Effector memory CD8-positive, alpha-beta T cell (primary cell): ENCODE data around the gene TBXA2R.
"Not testable (repeated sequence)": the region's sequence is repeated elsewhere in the genome, so short reads cannot be mapped to it uniquely, and the experiment has no call there.

ENCODE experiments used
- ATAC-seq: fragments of 150-1000 bp; cut with Tn5 transposase; replicated peaks from 2 replicates; pipeline ENCODE4 v1.10.0; 2021; ENCODE audit warnings: mild to moderate bottlenecking, moderate library complexity
- DNase-seq, 3 experiments: peaks; one replicate each; pipeline ENCODE4 v3.0.0; 2021
- H3K27ac Mint-ChIP-seq, 2 donors: one replicate each; pipeline ENCODE4 v1.8.0; 2022; ENCODE audit warnings: mild to moderate bottlenecking in 2 of 2, mixed read lengths in 2 of 2, moderate library complexity in 2 of 2
- H3K27me3 Mint-ChIP-seq, 2 donors: one replicate each; pipeline ENCODE4 v1.8.0; 2022; ENCODE audit warnings: mixed read lengths in 2 of 2
- H3K36me3 Mint-ChIP-seq: one replicate; pipeline ENCODE4 v1.8.0; 2022; ENCODE audit warnings: mild to moderate bottlenecking, moderate library complexity, mixed read lengths; ENCODE audit not compliant: insufficient read depth
- H3K4me1 Mint-ChIP-seq, 2 donors: one replicate each; pipeline ENCODE4 v1.8.0; 2022; ENCODE audit warnings: low read depth in 2 of 2, mixed read lengths in 2 of 2
- H3K4me3 Mint-ChIP-seq, 2 donors: one replicate each; pipeline ENCODE4 v1.8.0; 2022; ENCODE audit warnings: mild to moderate bottlenecking in 2 of 2, mixed read lengths in 2 of 2, moderate library complexity in 2 of 2
- H3K9me3 Mint-ChIP-seq, 2 donors: one replicate each; pipeline ENCODE4 v1.8.0; 2022; ENCODE audit warnings: mixed read lengths in 2 of 2

Gene TBXA2R

DNA sequence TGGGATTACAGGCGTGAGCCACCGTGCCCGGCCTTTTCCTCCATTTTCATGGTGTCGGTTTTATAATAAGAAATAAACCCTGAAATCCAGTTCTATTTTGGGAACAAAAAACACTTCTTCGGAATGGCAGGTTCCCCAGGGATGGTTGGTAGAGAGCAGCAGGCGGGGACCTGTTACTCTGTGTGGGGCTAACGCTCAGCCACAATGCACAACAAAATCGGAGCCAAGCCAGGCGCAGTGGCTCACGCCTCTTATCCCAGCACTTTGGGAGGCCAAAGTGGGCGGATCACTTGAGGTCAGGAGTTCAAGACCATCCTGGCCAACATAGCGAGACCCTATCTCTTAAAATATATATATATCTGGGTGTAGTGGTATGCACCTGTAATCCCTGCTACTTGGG, 5.7 kb downstream of the TBXA2R start:
- Mint-ChIP-seq H3K27ac (no peak overlapping the region), H3K4me1 (no peaks in the 10 kb centered on the region), H3K9me3 (no peaks in the 10 kb centered on the region), H3K36me3 (peaks cover 4% of the 10 kb centered on the region), H3K27me3 (no peaks in the 10 kb centered on the region), H3K4me3 (no peak overlapping the region)
- DNase-seq (no peak), ATAC-seq (no peak)

DNA sequence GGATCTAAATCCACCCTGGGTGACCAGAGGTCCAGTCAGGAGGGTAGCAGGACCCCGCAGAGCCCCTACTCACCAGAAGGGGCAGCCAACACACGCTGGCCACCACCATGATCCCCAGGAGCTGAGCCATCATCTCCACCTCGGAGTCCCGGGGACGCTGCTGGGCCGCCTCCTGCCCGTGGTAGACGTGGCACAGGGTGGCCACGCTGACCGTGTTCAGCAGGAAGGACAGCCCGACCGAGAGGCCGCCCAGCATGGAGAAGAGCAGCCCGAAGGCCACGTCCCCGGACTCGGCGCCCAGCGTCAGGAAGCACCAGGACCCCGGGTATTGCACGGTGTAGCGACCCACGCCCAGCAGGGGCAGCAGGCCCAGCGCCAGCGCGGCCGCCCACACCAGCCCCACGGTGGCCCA, 6.9 kb downstream of the TBXA2R start:
- H3K4me1 Mint-ChIP-seq: no peaks in the 10 kb centered on the region
- ATAC-seq: no peak
- peaks cover 4% of the 10 kb centered on the region for H3K36me3 Mint-ChIP-seq
- no peak overlapping the region for H3K27ac Mint-ChIP-seq
- no peaks in the 10 kb centered on the region for H3K9me3 Mint-ChIP-seq
- no peak for DNase-seq
- no peak overlapping the region for H3K4me3 Mint-ChIP-seq
- no peaks in the 10 kb centered on the region for H3K27me3 Mint-ChIP-seq

DNA sequence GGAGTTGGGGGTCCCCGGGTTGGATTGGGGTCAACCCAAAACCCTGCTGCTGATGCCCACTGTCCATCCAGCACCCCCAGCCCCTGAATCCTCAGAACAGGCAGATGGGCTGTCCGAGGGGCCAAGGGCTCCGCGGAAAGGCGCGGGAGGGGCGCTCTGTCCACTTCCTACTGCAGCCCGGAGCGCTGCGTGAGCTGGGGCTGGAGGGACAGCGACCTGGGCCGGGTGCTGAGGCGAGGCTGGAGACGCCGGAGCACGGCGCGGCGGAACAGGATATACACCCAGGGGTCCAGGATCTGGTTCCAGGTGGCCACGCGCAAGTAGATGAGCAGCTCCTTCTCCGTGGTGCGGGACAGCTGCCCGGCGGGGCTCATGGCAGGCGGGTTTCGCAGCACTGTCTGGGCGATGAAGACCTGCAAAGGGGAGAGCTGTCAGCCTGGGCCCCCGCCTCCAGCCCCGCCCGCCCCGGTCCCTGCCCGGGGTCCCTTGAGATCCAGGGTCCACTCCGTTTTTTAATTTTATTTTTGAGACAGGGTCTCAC, 11.1 kb downstream of the TBXA2R start:
- Mint-ChIP-seq H3K4me1 (no peaks in the 10 kb centered on the region), H3K27me3 (no peaks in the 10 kb centered on the region), H3K27ac (no peak overlapping the region), H3K9me3 (no peaks in the 10 kb centered on the region), H3K36me3 (no peaks in the 10 kb centered on the region), H3K4me3 (no peak overlapping the region)
- no peak for DNase-seq
- ATAC-seq: no peak

DNA sequence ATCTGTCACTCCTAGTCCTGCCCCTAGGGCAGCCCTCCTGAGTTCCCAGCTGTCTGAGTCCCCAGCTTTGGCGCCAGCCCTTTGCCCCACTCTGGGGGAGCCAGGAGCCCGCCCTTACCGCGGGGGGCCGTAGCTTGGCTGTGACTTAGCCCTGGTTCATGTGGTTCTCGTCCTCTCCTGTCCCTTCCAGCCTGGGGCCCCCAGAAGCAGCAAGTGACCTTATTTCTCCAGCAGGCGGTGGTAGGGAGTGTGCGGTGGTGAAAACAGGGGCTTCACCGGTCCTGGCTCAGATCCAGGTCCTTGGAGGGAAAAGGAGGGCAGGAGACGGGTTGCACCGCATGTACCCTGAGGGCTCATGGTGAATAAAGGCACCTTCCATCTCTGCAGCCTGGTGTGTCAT, 13.5 kb downstream of the TBXA2R start:
- no peaks in the 10 kb centered on the region for H3K36me3 Mint-ChIP-seq
- H3K4me1 Mint-ChIP-seq: no peaks in the 10 kb centered on the region
- H3K27ac Mint-ChIP-seq: no peak overlapping the region
- ATAC-seq (no peak), DNase-seq (no peak)
- H3K4me3 Mint-ChIP-seq: no peak overlapping the region
- H3K9me3 Mint-ChIP-seq: no peaks in the 10 kb centered on the region
- no peaks in the 10 kb centered on the region for H3K27me3 Mint-ChIP-seq

DNA sequence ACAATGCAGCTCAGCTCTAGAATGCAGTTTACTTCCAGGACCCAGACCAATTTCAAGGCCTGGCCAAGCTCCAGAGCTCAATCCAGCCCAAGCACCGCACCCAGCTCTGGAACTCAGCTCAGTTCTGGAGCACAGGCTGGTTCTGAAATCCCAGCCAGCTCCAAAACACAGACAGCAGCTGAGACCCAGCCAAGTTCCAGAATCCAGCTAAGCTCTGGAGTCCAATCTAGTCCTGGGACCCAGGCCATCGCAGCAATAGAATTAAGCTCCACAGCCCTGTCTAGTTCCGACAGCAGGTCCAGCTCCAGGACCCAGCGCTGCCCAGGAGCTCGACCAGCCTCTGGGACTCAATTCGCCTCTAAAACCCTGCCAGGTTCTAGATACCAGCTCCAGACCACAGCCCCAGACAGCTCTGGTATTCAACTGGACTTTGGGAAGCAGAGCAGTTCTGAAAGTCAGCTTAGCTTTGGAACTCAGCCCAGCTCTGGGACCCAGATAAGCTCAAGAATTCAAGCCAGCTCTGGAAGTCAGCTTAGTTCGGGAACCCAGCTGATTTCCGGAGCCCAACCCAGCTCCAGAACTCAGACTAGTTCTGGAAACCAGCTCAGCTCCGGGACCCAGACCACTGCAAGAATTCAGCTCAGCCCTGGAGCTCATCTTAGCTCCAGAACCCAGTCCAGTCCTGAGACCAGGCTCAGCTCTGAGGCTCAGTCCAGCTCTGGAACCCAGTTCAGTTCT, 14.6 kb downstream of the TBXA2R start:
- Mint-ChIP-seq H3K36me3 (no peaks in the 10 kb centered on the region), H3K4me3 (no peak overlapping the region), H3K9me3 (no peaks in the 10 kb centered on the region), H3K4me1 (no peaks in the 10 kb centered on the region), H3K27ac (no peak overlapping the region), H3K27me3 (no peaks in the 10 kb centered on the region)
- DNase-seq (no peak), ATAC-seq (no peak)

DNA sequence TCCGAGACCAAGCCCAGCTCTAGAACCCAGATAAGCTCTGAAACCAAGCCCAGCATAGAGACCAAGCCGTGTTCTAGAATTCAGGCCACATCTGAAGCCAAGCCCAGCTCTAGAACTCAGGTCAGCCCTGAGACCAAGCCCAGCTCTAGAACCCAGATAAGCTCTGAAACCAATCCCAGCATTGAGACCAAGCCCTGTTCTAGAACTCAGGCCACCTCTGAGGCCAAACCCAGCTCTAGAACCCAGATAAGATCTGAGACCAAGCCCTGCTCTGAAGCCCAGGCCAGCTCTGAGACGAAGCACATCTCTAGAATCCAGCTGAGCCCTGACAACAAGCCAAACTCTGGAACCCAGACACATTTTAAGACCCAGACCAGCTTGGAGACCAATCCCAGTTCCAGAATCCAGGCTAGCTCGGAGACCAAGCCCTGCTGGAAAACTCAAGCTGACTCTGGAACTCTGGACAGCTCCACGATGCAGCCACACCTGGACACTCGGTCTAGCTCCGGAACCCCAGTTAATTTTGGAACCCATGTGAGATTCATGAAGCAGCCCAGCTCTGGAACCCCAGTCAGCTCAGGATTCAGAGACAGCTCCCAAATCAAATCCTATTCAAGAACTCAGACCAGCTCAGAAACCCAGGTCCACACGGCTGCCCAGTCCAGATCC, 15.6 kb downstream of the TBXA2R start:
- peaks cover 0 to 1% of the 10 kb centered on the region in 2 donors for H3K4me1 Mint-ChIP-seq
- no peak overlapping the region for H3K4me3 Mint-ChIP-seq
- no peak overlapping the region for H3K27ac Mint-ChIP-seq
- DNase-seq: no peak
- ATAC-seq: no peak
- no peaks in the 10 kb centered on the region for H3K36me3 Mint-ChIP-seq
- H3K9me3 Mint-ChIP-seq: no peaks in the 10 kb centered on the region
- H3K27me3 Mint-ChIP-seq: no peaks in the 10 kb centered on the region

DNA sequence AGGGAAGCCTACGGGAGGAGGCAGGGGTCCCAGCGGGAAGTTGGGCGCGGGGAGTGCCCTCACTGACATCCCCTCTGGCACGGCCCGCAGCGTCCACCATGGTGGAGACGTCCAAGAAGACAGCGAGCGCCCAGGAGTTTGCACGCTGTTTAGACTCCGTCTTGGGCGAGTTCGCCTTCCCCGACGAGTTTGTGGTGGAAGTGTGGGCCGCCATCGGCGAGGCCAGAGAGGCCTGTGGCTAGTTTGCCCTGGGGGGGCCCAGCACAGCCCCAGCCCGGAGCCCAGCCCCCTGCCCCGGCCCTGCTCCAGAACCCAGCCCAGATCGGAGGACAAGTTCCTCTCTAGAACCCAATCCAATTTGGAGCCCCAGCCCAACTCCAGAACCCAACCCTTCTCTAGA, 16.7 kb downstream of the TBXA2R start:
- no peaks in the 10 kb centered on the region for H3K36me3 Mint-ChIP-seq
- no peaks in the 10 kb centered on the region for H3K9me3 Mint-ChIP-seq
- ATAC-seq (no peak), DNase-seq (no peak)
- no peaks in the 10 kb centered on the region for H3K27me3 Mint-ChIP-seq
- no peak overlapping the region for H3K4me3 Mint-ChIP-seq
- no peak overlapping the region for H3K27ac Mint-ChIP-seq
- peaks cover 0 to 4% of the 10 kb centered on the region in 2 donors for H3K4me1 Mint-ChIP-seq

DNA sequence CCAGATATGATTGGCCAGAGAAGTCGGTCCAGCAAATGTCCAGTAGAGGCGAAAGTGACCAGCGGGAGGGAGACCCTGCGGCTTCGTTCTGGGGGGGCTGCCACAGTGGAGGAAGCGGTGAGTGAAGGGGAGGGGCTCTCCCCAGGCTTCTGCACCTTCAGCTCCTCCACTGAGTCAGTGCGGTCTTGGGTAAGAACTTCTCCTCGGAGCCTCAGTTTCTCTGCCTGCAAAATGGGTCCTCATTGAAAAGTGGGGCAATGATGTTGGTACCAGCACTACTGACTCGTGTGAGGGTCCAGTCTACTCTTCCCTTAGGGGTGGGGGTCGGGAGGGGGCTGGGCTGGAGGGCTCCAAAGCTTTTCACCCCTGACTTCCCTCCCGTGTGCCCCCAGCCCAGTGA, 17.2 kb downstream of the TBXA2R start:
- no peaks in the 10 kb centered on the region for H3K9me3 Mint-ChIP-seq
- H3K36me3 Mint-ChIP-seq: no peaks in the 10 kb centered on the region
- no peak overlapping the region for H3K27ac Mint-ChIP-seq
- H3K4me3 Mint-ChIP-seq: no peak overlapping the region
- DNase-seq: no peak
- ATAC-seq: no peak
- peaks cover 0 to 4% of the 10 kb centered on the region in 2 donors for H3K4me1 Mint-ChIP-seq
- H3K27me3 Mint-ChIP-seq: no peaks in the 10 kb centered on the region

DNA sequence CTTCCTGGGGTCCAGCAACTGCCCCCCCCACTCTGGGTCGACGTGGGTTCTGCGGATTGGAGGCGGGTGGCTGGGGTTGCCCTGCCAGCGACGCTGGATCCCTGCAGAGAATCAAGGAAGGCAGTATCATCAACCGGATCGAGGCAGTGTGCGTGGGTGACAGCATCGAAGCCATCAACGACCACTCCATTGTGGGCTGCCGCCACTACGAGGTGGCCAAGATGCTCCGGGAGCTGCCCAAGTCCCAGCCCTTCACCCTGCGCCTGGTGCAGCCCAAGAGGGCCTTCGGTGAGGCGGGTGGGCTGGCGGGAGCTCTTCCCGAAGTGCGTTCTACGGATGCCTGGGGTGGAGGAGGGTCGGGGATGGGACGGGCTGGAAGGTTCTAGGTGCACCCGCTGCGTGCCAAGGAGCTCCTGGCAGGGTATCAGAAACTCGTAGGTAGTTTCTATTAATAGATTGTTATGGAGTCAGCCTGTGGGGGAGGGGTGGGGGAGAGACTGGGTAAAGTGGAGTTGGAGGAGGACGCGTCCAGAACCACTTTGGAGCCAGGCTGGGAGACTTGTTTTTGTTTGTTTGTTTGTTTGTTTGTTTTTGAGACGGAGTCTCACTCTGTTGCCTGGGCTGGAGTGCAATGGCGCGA, 19.8 kb downstream of the TBXA2R start:
- Mint-ChIP-seq H3K27ac (no peak overlapping the region), H3K27me3 (no peaks in the 10 kb centered on the region), H3K4me3 (no peak overlapping the region), H3K4me1 (peaks cover 0 to 4% of the 10 kb centered on the region in 2 donors), H3K9me3 (no peaks in the 10 kb centered on the region), H3K36me3 (no peaks in the 10 kb centered on the region)
- ATAC-seq (no peak), DNase-seq (no peak)

DNA sequence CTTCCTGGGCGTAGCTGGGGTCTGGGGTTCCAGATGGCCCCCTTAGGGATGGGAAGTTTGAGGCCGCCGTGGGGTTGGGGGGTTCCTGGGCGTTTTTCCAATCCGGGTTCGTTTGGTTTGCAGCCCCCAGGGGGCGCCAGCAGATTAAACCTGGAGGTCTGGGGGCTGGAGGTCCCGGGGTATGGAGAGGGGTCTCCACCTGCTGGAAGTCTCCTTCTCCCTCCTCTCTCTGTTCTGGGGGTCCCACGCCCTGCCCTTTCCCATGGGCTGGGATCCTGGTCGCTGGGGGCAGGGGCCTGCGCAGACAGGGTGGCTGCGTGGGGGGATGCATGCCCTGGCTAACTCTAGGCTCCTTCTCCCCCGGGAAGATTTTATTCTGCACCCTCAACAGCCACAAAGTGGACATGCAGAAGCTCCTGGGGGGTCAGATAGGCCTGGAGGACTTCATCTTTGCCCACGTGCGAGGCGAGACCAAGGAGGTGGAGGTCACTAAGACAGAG, 20.5 kb downstream of the TBXA2R start:
- no peak overlapping the region for H3K27ac Mint-ChIP-seq
- ATAC-seq (no peak), DNase-seq (peak in 1 of 3 experiments; percentile 26)
- peak overlapping the region in 1 of 2 donors; percentile 53 for H3K4me3 Mint-ChIP-seq
- no peaks in the 10 kb centered on the region for H3K9me3 Mint-ChIP-seq
- H3K27me3 Mint-ChIP-seq: no peaks in the 10 kb centered on the region
- no peaks in the 10 kb centered on the region for H3K36me3 Mint-ChIP-seq
- peaks cover 0 to 4% of the 10 kb centered on the region in 2 donors for H3K4me1 Mint-ChIP-seq

DNA sequence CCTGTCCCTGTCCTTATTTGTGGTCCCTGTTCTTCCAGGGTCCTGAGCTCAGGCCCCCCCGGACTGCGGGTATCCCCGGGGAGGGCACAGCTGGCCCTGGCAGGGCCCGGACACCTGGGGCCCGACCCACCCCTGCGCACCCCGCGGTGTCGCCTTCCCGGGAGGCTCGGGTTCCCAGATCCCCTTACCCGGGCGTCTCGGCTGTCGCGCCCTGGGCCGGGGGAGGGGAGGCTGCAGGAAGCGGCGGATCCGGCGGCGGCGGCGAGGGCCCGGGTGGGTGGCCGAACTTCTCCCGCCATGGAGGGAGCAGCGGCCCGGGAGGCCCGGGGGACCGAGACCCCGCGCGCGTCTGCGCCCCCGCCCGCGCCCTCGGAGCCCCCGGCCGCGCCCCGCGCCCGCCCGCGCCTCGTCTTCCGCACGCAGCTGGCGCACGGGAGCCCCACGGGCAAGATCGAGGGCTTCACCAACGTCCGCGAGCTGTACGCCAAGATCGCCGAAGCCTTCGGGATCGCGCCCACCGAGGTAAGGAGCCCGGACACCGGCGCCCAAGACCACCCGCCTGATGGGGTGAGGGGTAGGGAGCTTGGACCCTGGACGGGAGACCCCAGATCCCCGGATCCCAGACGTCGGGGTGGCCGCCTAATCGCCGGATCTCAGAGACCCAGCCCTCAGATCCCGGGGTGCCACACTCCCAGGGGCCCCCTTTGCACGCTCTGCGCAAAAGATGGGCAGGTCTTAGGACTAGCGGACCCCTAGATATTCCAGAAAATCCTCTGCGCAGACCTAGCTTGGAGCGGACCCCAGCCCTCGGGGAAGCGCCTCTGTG, 21.2 kb downstream of the TBXA2R start, which contains the start of gene GIPC3:
TSS of gene GIPC3 (plus strand) at position 178 of the 826 bp plus-strand sequence. CDS start at position 298, 120 bp downstream.
- no peaks in the 10 kb centered on the region for H3K36me3 Mint-ChIP-seq
- H3K27ac Mint-ChIP-seq: no peak within 1 kb of the TSS
- no peaks in the 10 kb centered on the region for H3K9me3 Mint-ChIP-seq
- ATAC-seq: no peak
- peaks cover 0 to 4% of the 10 kb centered on the region in 2 donors for H3K4me1 Mint-ChIP-seq
- no peak for DNase-seq
- no peaks in the 10 kb centered on the region for H3K27me3 Mint-ChIP-seq
- H3K4me3 Mint-ChIP-seq: peak within 1 kb of the TSS in 1 of 2 donors; percentile 53

DNA sequence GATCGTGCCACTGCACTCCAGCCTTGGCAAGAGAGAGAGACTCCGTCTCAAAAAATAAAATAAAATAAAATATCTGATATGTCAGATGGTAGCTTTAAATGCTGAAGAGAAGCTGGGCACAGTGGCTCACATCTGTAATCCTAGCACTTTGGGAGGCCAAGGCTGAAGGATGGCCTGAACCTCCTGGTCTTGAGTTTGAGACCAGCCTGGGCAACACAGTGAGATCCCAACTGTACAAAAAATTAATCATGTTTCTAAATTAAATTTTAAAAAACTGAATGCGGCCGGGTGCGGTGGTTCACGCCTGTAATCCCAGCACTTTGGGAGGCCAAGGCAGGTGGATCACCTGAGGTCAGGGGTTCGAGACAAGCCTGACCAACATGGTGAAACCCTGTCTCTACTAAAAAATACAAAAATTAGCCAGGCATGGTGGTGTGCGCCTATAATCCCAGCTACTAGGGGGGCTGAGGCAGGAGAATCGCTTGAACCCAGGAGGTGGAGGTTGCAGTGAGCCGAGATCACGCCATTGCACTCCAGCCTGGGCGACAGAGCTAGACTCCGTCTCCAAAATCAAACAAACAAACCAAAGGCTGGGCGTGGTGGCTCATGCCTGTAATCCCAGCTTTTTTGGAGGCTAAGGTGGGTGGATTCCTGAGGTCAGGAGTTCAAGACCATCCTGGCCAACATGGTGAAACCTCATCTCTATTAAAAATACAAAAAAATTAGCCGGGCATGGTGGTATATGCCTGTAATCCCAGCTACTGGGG, 22.5 kb downstream of the TBXA2R start:
- not testable (repeated sequence) for H3K4me3 Mint-ChIP-seq, DNase-seq, H3K9me3 Mint-ChIP-seq, H3K4me1 Mint-ChIP-seq, H3K36me3 Mint-ChIP-seq, ATAC-seq, H3K27me3 Mint-ChIP-seq, H3K27ac Mint-ChIP-seq
